ENCODE measurements around the gene TPSG1. TPM values are rescaled to one million over a fixed set of nuclear protein-coding genes. Genes with fewer than 3 reads are reported as not detected.

TPSG1 gene
- total RNA-seq, 1 experiment from 2014 or later: not detected

- H4K20me1 ChIP-seq (ENCODE audit: control insufficient read depth, insufficient read depth, insufficient read length): no peaks in the 10 kb centered on the region
- H3K23ac ChIP-seq (ENCODE audit: insufficient read length, low read depth, low read length): no peak overlapping the region
- no peak overlapping the region for H2AK5ac ChIP-seq (ENCODE audit: insufficient read length, low read length)
- no peaks in the 10 kb centered on the region for H3K4me1 Mint-ChIP-seq
- no peaks in the 10 kb centered on the region for H3K27me3 ChIP-seq (ENCODE audit: insufficient read depth, low read length)
- no peak overlapping the region for H2BK120ac ChIP-seq (ENCODE audit: low read depth, low read length, poor library complexity, severe bottlenecking)
- no peak overlapping the region for H2BK12ac ChIP-seq (ENCODE audit: insufficient read length, low read depth, low read length)
- no peak overlapping the region for H3K27ac ChIP-seq (ENCODE audit: insufficient read length, low read depth, low read length)
- WGBS (ENCODE audit: extremely low coverage, insufficient read length, low lambda C conversion rate): no CpG with 5 or more reads among the region's 43 CpGs
- no peak overlapping the region for H3K4ac ChIP-seq (ENCODE audit: low read depth, low read length)
- no peaks in the 10 kb centered on the region for H3K23me2 ChIP-seq (ENCODE audit: insufficient read length, low read depth, low read length, poor library complexity, severe bottlenecking)
- H3K9me3 Mint-ChIP-seq: no peaks in the 10 kb centered on the region
- H2AFZ ChIP-seq (ENCODE audit: low read length): no peak overlapping the region
- no peak overlapping the region for H3K56ac ChIP-seq (ENCODE audit: insufficient read length, low read depth, low read length)
- no peak for TF ChIP-seq CTCF (conservative IDR thresholded peaks at IDR 0.05)
- no peak overlapping the region for H4K5ac ChIP-seq (ENCODE audit: insufficient read length, low read depth, low read length)
- peaks cover 0 to 32% (median 26%) of the 10 kb centered on the region in 3 experiments; a peak in 6 of 7 replicates for H3K36me3 Mint-ChIP-seq (ENCODE audit: insufficient read depth in 1 of 3, low read depth in 3 of 3)
- no peak overlapping the region for H3K4me3 Mint-ChIP-seq
- no peak overlapping the region for H4K8ac ChIP-seq (replicated peaks; ENCODE audit: insufficient read length, low read depth, low read length)
- peak overlapping the region in 1 of 3 experiments; percentile 39; a peak in 1 of 7 replicates for H3K27ac Mint-ChIP-seq
- no peaks in the 10 kb centered on the region for H3K4me1 ChIP-seq (ENCODE audit: insufficient read depth, low read length)
- H2BK20ac ChIP-seq (ENCODE audit: low read depth, low read length, poor library complexity, severe bottlenecking): no peak overlapping the region
- H3K4me2 ChIP-seq (ENCODE audit: insufficient read depth, insufficient read length, low read length): no peak overlapping the region
- DNase-seq: no peak
- H2BK5ac ChIP-seq (ENCODE audit: insufficient read length, low read length): no peak overlapping the region
- no peak overlapping the region for H3K18ac ChIP-seq (ENCODE audit: insufficient read length, low read depth, low read length)
- H3K14ac ChIP-seq (ENCODE audit: insufficient read depth, low read length): no peak overlapping the region
- no peak overlapping the region for H2BK15ac ChIP-seq (ENCODE audit: low read depth, low read length)
- no peak overlapping the region for H4K91ac ChIP-seq (ENCODE audit: insufficient read length, low read depth, low read length)
- H3K9ac ChIP-seq (ENCODE audit: extremely low read depth, insufficient read length, low read length): no peak overlapping the region
- no peaks in the 10 kb centered on the region for H3K9me3 ChIP-seq (ENCODE audit: control insufficient read depth, low read depth, low read length)
- no peak overlapping the region for H3T11ph ChIP-seq (ENCODE audit: low read length)
- H3K79me1 ChIP-seq (ENCODE audit: insufficient read depth, low read depth, low read length, poor library complexity, severe bottlenecking): no peaks in the 10 kb centered on the region
- no peaks in the 10 kb centered on the region for H3K79me2 ChIP-seq (ENCODE audit: insufficient read depth, low read length)
- no peaks in the 10 kb centered on the region for H3K27me3 Mint-ChIP-seq (ENCODE audit: low read depth)
Measured at GRCh38 chr16:1209081-1209480, 16.0 kb downstream of the TPSG1 start.

Measured in H9 (cell line).